ENCODE data around the gene PTH2R.
"Not testable (repeated sequence)": the region's sequence is repeated elsewhere in the genome, so short reads cannot be mapped to it uniquely, and the experiment has no call there.

The PTH2R gene

GRCh38 chr2:208392300-208392699 lies 14.3 kb upstream of the PTH2R start:
- DNase-seq, result no peak

GRCh38 chr2:208396796-208397195 lies 9.8 kb upstream of the PTH2R start:
- DNase-seq, result not testable (repeated sequence)

- DNase-seq, result no peak
Measured at GRCh38 chr2:208399201-208399600, 7.4 kb upstream of the PTH2R start.

GRCh38 chr2:208407667-208408066 lies 1.1 kb downstream of the PTH2R start:
- no peak for DNase-seq

GRCh38 chr2:208413931-208414330 lies 7.3 kb downstream of the PTH2R start:
- DNase-seq, result no peak

GRCh38 chr2:208415255-208415654 lies 8.7 kb downstream of the PTH2R start:
- no peak for DNase-seq

- no peak for DNase-seq
Measured at GRCh38 chr2:208415897-208416296, 9.3 kb downstream of the PTH2R start.

GRCh38 chr2:208426412-208427045 lies 19.9 kb downstream of the PTH2R start:
- DNase-seq, result no peak

- no peak for DNase-seq
Measured at GRCh38 chr2:208437755-208438154, 31.2 kb downstream of the PTH2R start.

- no peak for DNase-seq
Measured at GRCh38 chr2:208440716-208441115, 34.1 kb downstream of the PTH2R start.

GRCh38 chr2:208441951-208442350 lies 35.4 kb downstream of the PTH2R start:
- DNase-seq, result no peak

GRCh38 chr2:208447447-208447846 lies 40.9 kb downstream of the PTH2R start:
- DNase-seq, result not testable (repeated sequence)

- no peak for DNase-seq
Measured at GRCh38 chr2:208451061-208451460, 44.5 kb downstream of the PTH2R start.

- DNase-seq, result no peak
Measured at GRCh38 chr2:208454861-208455260, 48.3 kb downstream of the PTH2R start.

- DNase-seq, result no peak
Measured at GRCh38 chr2:208463721-208464120, 57.1 kb downstream of the PTH2R start.

- DNase-seq, result no peak
Measured at GRCh38 chr2:208464205-208464604, 57.6 kb downstream of the PTH2R start.

- DNase-seq, result peak; percentile 32 to 38
Measured at GRCh38 chr2:208466151-208466919, 59.7 kb downstream of the PTH2R start.

GRCh38 chr2:208466920-208467298 lies 60.3 kb downstream of the PTH2R start:
- no peak for DNase-seq

- no peak for DNase-seq
Measured at GRCh38 chr2:208467564-208467963, 61.0 kb downstream of the PTH2R start.

GRCh38 chr2:208477741-208478140 lies 71.1 kb downstream of the PTH2R start:
- no peak for DNase-seq

GRCh38 chr2:208479342-208479741 lies 72.8 kb downstream of the PTH2R start:
- no peak for DNase-seq

GRCh38 chr2:208481945-208482344 lies 75.4 kb downstream of the PTH2R start:
- not testable (repeated sequence) for DNase-seq

- peak in 1 of 2 experiments; percentile 3 for DNase-seq
Measured at GRCh38 chr2:208482453-208483015, 75.9 kb downstream of the PTH2R start.

- DNase-seq, result no peak
Measured at GRCh38 chr2:208485390-208485789, 78.8 kb downstream of the PTH2R start.
